ENCODE measurements around the gene BCAS3.

GRCh38 chr17:61396586-61397085, 719.0 kb downstream of the BCAS3 start:
- TF ChIP-seq EZH2 (IDR thresholded peaks at IDR 0.05; ENCODE audit: borderline replicate concordance, insufficient read depth, low read depth, low read length, poor library complexity, severe bottlenecking): no peak
- no peak for TF ChIP-seq CTCF (IDR thresholded peaks at IDR 0.05)
